GM12874 (cell line): ENCODE data around the gene RER1.

Experiments used
- TF ChIP-seq, protein P1 (sequence below): IDR thresholded peaks from 2 replicates; pipeline ENCODE4 v1.5.1; 2011; ENCODE audit warnings: low read depth, mild to moderate bottlenecking, control low read depth, low read length, moderate library complexity; ENCODE audit not compliant: insufficient read depth

The RER1 gene, protein sequence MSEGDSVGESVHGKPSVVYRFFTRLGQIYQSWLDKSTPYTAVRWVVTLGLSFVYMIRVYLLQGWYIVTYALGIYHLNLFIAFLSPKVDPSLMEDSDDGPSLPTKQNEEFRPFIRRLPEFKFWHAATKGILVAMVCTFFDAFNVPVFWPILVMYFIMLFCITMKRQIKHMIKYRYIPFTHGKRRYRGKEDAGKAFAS

DNA sequence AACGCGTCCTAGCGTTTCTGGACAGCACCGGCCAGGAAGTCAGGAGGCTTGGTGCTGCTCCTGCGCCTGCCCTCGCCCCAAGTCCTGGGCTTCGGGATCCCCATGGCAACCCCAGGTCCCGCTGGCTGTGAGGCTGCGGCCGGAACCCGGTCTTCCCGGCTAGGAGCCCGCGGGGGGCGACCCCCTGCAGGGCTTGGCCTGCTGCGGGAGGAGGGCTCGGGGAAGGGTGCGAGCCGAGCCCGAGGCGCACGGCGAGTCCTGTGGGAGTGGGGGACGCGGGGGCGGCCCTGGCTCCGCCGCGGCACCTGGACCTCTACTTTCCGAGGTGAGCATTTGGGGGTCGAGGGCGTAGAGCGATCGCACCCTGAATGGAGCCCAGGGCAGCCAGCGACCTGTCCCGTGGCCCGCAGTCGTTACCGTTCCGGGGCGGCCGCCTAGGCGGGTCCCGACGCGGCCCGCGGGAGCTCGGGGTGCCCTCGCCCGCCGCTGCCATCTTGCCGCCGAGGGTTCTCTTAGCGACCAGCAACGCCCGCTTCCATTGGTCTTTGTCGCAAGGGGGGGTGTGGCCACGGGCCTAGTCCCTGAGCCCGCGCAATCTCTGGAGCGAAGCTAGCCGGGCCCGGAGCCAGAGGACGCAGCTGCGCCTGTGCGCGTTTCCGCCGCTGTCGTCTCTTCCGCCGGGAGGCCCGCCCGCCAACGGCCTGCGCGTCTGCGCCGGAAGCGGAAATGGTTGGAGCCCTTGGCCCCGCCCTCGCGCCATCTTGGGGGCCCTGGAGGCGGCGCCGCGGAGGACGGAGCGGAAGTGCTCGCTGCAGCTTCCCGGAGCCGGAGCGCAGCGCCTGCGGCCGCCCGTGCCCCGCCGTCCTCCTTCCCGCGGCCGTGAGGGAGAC, at the start of gene RER1, which contains the start of gene MORN1:
Gene RER1 (plus strand): TSS at position 801 of the 890 bp plus-strand sequence. CDS start 3,950 bp downstream, outside the sequence.
Gene MORN1 (minus strand): TSS at position 514 of the 890 bp plus-strand sequence. CDS start 21 bp downstream, at position 493.
- TF ChIP-seq, protein P1, sequence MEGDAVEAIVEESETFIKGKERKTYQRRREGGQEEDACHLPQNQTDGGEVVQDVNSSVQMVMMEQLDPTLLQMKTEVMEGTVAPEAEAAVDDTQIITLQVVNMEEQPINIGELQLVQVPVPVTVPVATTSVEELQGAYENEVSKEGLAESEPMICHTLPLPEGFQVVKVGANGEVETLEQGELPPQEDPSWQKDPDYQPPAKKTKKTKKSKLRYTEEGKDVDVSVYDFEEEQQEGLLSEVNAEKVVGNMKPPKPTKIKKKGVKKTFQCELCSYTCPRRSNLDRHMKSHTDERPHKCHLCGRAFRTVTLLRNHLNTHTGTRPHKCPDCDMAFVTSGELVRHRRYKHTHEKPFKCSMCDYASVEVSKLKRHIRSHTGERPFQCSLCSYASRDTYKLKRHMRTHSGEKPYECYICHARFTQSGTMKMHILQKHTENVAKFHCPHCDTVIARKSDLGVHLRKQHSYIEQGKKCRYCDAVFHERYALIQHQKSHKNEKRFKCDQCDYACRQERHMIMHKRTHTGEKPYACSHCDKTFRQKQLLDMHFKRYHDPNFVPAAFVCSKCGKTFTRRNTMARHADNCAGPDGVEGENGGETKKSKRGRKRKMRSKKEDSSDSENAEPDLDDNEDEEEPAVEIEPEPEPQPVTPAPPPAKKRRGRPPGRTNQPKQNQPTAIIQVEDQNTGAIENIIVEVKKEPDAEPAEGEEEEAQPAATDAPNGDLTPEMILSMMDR = no peak

DNA sequence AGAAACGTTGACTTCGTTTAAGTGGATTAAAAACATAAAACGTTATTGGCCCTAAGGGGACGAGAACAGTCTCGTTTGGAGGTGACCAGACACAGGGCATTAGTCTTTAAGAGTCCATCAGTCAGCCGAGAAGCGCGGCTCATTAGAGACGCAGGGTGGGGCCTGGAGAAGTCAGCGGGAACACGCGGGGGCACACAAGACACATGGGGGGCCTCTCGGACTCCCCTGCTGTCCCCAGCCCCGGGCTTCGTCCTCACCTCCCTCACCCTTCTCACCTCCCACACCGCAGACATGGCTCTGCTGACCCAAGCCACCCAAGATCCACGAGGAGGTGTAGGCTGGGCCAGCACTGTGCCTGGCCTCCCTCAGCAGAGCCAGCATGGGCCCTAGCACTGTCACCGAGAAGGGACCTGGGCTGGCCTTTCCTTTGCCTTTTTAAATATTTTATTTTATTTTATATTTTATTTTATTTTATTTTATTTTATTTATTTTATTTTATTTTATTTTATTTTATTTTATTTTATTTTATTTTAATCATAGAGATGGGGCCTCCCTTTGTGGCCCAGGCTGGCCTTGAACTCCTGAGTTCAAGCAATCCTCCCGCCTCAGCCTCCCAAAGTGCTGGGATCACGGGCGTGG, 49.1 kb upstream of the RER1 start:
- TF ChIP-seq, protein P1 = no peak

DNA sequence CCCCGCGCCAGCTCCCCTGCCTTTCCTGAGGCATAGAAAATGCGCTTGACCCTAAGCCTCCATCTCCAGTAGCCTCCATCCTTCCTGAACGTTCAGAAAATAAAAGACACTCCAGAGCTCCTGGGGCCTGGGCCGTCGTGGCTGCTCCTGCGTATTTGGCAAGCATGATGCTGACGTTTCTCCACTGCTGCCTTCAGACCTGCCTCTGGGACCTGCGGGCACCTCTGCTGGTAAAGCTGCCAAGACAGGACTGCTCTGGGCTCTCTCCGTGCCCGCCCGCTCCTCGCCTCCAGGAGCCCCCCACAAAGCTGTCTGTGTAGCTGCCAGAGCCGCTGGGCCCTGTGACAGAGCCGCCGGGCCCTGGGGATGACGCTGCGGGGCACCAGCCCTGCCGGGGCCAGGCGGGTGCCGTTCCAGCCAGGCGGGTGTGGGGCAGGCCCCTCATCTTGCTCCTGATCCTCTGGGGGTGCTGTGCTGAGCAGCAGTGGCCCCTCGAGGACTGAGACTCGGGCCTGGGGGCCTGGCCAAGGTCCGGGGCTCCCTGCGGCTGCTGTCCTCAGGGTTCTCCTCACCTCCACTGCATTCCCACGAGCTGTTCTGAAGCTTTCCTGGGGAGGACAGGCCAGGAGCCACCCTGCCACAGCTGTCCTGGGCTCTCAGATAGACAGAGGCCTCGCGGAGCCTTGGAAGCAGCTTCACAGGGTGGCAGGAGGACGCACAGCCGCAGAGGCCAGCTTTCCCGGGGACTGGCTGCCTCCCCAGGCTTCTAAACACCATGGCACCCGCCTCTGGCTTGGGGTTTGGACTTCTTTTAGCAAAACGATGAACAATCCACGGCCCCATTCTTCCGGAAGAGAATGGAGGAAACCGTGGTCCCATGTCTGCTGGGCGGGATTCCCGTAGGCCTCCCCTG, 48.4 kb upstream of the RER1 start:
- TF ChIP-seq, protein P1 = no peak

DNA sequence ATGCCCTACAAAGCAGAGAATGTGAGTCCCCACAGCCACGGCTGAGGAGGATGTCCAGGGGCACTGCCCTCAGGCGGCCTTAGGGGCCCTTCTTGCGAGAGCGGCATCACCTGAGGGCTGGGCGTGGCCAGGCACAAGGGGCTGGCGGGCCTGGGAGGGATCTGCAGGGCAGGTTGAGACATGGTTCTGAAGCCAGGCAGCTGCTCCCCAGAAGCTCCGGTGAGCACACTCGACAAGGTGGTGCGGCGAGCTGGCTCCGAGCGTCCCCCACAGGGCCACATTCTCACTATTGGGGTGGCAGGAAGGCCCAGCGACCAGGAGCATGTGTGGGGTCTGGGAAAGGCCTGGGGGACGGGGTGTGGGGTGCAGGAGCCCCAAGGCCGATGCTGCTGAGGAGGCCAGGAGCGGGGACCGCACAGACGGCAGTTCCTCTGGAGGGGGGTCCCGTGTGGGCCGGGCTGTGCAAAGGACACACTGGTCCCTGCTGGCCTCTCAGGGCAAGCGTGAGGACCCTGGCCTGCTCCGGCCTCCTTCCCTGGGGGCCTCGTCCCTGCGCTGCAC, 47.4 kb upstream of the RER1 start:
- TF ChIP-seq, protein P1 = no peak

DNA sequence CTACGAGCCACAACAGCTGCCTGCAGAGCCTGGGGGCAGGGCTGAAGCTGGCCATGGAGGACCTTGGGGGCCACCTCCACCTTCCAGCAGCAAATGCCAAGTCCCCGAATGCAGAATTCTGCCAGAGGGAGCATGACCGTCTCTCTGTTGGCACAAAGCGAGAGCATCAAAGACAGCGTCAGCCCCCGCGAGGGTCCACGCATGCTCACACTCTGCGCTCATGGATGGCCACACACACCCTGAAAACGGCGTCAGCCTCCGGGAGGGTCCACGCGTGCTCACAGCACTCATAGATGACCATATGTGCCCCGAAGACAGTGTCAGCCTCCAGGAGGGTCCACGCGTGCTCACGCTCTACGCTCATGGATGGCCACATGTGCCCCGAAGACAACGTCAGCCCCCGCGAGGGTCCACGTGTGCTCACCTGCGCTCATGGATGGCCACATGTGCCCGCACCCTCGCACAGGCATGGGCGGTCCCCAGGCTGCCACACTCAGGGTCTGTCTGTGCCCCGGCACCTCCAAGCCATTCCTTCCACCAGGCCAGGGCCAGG, 46.8 kb upstream of the RER1 start:
- TF ChIP-seq, protein P1 = no peak

DNA sequence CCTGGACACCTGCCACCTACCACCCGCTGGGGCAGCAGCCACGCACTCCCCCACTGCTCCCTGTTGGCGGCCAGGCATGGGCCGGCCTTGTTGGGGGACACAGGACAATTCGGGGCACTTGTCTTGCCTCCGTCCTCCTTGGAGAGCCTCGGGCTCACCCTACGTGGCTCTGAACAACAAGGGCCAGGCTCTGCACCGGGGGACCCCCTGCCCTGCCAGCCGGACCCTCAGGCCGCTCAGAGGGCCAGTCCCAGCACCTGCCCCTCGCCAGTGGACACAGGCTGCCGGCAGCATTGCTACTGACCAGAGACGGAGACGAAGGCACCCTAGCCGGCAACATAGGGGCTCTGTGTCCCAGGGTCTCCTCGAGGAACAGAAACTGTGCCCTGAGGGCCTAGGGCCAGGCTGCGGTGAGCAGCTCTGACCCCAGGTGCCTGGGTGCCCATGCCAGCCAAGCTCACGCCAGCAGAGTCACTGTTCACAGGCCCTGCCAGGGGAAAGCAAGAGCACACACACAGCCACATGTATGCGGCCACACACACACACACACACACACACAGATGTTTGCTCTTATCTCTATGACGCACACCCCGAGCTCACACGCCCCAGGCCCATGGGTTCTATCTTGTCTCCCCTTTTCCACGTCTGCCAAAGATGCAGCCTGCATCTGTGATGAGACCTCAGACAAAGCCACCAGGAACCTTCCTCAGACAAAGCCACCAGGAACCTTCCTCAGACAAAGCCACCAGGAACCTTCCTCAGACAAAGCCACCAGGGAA, 46.2 kb upstream of the RER1 start:
- TF ChIP-seq, protein P1 = no peak
